HG03175 (cell line): Measurements from ENCODE around the gene DCC.
"Not testable (repeated sequence)": the region's sequence is repeated elsewhere in the genome, so short reads cannot be mapped to it uniquely, and the experiment has no call there.

Experiments
- ATAC-seq: cut with Tn5 transposase; IDR thresholded peaks from one replicate; pipeline ENCODE4 v1.9.1; 2021; ENCODE audit warnings: mild to moderate bottlenecking, moderate library complexity; ENCODE audit not compliant: unreplicated experiment

The DCC gene

GRCh38 chr18:52345428-52345827, 5.4 kb downstream of the DCC start:
- ATAC-seq = no peak

GRCh38 chr18:52348209-52348608, 8.2 kb downstream of the DCC start:
- no peak for ATAC-seq

GRCh38 chr18:52349498-52349897, 9.5 kb downstream of the DCC start:
- ATAC-seq = no peak

- ATAC-seq = no peak
These were observed 12.9 kb downstream of the DCC start for GRCh38 chr18:52352920-52353319.

GRCh38 chr18:52353589-52353988, 13.6 kb downstream of the DCC start:
- ATAC-seq = no peak

GRCh38 chr18:52363861-52364260, 23.9 kb downstream of the DCC start:
- no peak for ATAC-seq

GRCh38 chr18:52366851-52367250, 26.9 kb downstream of the DCC start:
- not testable (repeated sequence) for ATAC-seq

- no peak for ATAC-seq
These were observed 28.2 kb downstream of the DCC start for GRCh38 chr18:52367953-52368742.

GRCh38 chr18:52370841-52371240, 30.8 kb downstream of the DCC start:
- no peak for ATAC-seq

- no peak for ATAC-seq
These were observed 36.1 kb downstream of the DCC start for GRCh38 chr18:52376104-52376503.

GRCh38 chr18:52377094-52377493, 37.1 kb downstream of the DCC start:
- no peak for ATAC-seq

- no peak for ATAC-seq
These were observed 46.3 kb downstream of the DCC start for GRCh38 chr18:52386306-52386705.

- no peak for ATAC-seq
These were observed 47.2 kb downstream of the DCC start for GRCh38 chr18:52387175-52387574.

- ATAC-seq = peak; percentile 42
These were observed 52.0 kb downstream of the DCC start for GRCh38 chr18:52391810-52392559.

- peak; percentile 43 for ATAC-seq
These were observed 54.6 kb downstream of the DCC start for GRCh38 chr18:52394602-52395001.

GRCh38 chr18:52395146-52395852, 55.3 kb downstream of the DCC start:
- peak; percentile 55 for ATAC-seq

GRCh38 chr18:52401236-52401635, 61.2 kb downstream of the DCC start:
- no peak for ATAC-seq

- ATAC-seq = no peak
These were observed 62.8 kb downstream of the DCC start for GRCh38 chr18:52402814-52403213.

- ATAC-seq = no peak
These were observed 63.5 kb downstream of the DCC start for GRCh38 chr18:52403291-52404021.

- ATAC-seq = no peak
These were observed 68.9 kb downstream of the DCC start for GRCh38 chr18:52408800-52409302.

GRCh38 chr18:52409727-52410126, 69.7 kb downstream of the DCC start:
- peak; percentile 91 for ATAC-seq
